GM23338 (cell line): ENCODE data around the gene NANOGP8.

ENCODE experiments used
- CREB1 ChIP-seq: fragments of 250-450 bp; sonication (Bioruptor Pico); IDR thresholded peaks from 2 replicates; pipeline ENCODE4 v1.5.0; 2020; ENCODE audit warnings: low read depth, mild to moderate bottlenecking, moderate library complexity
- EZH2 ChIP-seq: fragments of 200-600 bp; sonication (generic); IDR thresholded peaks from one replicate; pipeline ENCODE4 v1.8.0; 2017; ENCODE audit warnings: antibody characterized with exemption, mild to moderate bottlenecking, low read depth; ENCODE audit not compliant: unreplicated experiment
- POLR2AphosphoS5 ChIP-seq: IDR thresholded peaks from 2 replicates; pipeline ENCODE4 v1.6.1; 2016; ENCODE audit warnings: antibody characterized with exemption, low read depth
- STAT1 ChIP-seq: IDR thresholded peaks from one replicate; pipeline ENCODE4 v1.6.1; 2016; ENCODE audit warnings: antibody characterized with exemption; ENCODE audit not compliant: unreplicated experiment
- ZNF114 ChIP-seq: fragments of 250-450 bp; sonication (Bioruptor Pico); IDR thresholded peaks from 2 replicates; pipeline ENCODE4 v1.5.0; 2020; ENCODE audit warnings: mild to moderate bottlenecking, moderate library complexity
- TF ChIP-seq, protein P1 (sequence below), 2 experiments: fragments of 200-600 bp in 1 of 2; sonication (generic) in 1 of 2; conservative IDR thresholded peaks; 2 replicates each; pipeline versions ENCODE4 v1.5.1 to v1.6.1; 2016 to 2017; ENCODE audit warnings: antibody characterized with exemption in 2 of 2, low read depth in 2 of 2, mild to moderate bottlenecking in 2 of 2, moderate library complexity in 1 of 2
- TF ChIP-seq, protein P2 (sequence below): IDR thresholded peaks from one replicate; pipeline ENCODE4 v1.6.1; 2018; ENCODE audit warnings: antibody characterized with exemption; ENCODE audit not compliant: unreplicated experiment

DNA sequence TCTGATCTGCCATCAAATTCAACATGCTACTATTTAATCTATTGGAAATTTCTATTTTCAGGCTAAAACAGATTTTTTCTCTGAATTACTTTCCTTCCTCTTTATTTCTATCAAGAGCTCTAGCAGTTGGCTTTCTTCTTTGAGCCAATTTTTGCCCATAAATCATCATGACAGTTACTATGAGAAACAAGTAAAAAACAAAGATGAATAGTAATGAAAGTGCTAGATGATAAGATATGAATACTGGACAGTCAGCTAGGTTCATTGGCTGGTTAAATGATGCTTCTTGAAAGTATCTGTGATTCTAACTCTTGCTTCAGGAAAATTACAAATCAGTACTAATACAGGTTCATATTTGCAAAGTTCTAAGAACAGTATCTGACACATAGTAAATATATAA is 38.6 kb upstream of the NANOGP8 start:
- TF ChIP-seq, protein P1, sequence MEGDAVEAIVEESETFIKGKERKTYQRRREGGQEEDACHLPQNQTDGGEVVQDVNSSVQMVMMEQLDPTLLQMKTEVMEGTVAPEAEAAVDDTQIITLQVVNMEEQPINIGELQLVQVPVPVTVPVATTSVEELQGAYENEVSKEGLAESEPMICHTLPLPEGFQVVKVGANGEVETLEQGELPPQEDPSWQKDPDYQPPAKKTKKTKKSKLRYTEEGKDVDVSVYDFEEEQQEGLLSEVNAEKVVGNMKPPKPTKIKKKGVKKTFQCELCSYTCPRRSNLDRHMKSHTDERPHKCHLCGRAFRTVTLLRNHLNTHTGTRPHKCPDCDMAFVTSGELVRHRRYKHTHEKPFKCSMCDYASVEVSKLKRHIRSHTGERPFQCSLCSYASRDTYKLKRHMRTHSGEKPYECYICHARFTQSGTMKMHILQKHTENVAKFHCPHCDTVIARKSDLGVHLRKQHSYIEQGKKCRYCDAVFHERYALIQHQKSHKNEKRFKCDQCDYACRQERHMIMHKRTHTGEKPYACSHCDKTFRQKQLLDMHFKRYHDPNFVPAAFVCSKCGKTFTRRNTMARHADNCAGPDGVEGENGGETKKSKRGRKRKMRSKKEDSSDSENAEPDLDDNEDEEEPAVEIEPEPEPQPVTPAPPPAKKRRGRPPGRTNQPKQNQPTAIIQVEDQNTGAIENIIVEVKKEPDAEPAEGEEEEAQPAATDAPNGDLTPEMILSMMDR (conservative IDR thresholded peaks at IDR 0.05; ENCODE audit: low read depth in 2 of 2), result no peak
- TF ChIP-seq, protein P2, sequence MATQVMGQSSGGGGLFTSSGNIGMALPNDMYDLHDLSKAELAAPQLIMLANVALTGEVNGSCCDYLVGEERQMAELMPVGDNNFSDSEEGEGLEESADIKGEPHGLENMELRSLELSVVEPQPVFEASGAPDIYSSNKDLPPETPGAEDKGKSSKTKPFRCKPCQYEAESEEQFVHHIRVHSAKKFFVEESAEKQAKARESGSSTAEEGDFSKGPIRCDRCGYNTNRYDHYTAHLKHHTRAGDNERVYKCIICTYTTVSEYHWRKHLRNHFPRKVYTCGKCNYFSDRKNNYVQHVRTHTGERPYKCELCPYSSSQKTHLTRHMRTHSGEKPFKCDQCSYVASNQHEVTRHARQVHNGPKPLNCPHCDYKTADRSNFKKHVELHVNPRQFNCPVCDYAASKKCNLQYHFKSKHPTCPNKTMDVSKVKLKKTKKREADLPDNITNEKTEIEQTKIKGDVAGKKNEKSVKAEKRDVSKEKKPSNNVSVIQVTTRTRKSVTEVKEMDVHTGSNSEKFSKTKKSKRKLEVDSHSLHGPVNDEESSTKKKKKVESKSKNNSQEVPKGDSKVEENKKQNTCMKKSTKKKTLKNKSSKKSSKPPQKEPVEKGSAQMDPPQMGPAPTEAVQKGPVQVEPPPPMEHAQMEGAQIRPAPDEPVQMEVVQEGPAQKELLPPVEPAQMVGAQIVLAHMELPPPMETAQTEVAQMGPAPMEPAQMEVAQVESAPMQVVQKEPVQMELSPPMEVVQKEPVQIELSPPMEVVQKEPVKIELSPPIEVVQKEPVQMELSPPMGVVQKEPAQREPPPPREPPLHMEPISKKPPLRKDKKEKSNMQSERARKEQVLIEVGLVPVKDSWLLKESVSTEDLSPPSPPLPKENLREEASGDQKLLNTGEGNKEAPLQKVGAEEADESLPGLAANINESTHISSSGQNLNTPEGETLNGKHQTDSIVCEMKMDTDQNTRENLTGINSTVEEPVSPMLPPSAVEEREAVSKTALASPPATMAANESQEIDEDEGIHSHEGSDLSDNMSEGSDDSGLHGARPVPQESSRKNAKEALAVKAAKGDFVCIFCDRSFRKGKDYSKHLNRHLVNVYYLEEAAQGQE, result no peak
- TF ChIP-seq POLR2AphosphoS5 (no peak), ZNF114 (CRISPR knock-in tag) (no peak), EZH2 (no peak), CREB1 (no peak), STAT1 (no peak)
